SK-N-SH (cell line): ENCODE data around the gene OR2L8. TPM values are rescaled to one million over a fixed set of nuclear protein-coding genes. Genes with fewer than 3 reads are reported as not detected.

Experiments
- CTCF ChIA-PET: fragments of 300-600, 350-600 bp; formaldehyde crosslinking; extraction: SDS; loops from one replicate; lab custom pipeline; 2021; lab: Yijun Ruan, JAX
- POLR2A ChIA-PET: fragments of 350-600 bp; sonication (Branson Sonifier 250); formaldehyde crosslinking; extraction: SDS; loops from one replicate; lab custom pipeline; 2020; ENCODE audit warnings: antibody characterized with exemption, inconsistent platforms; lab: Yijun Ruan, JAX
- DNase-seq: peaks from one replicate; pipeline ENCODE4 v3.0.0; 2012
- H2AFZ ChIP-seq: fragments of 200-600 bp; sonication (generic); 2 replicates; pipeline ENCODE4 v1.8.1; 2016; ENCODE audit warnings: antibody characterized with exemption, mild to moderate bottlenecking, low read depth
- H3F3A ChIP-seq: fragments of 200-600 bp; sonication (generic); replicated peaks from 2 replicates; pipeline ENCODE3; 2016; ENCODE audit warnings: antibody characterized with exemption, mild to moderate bottlenecking; ENCODE audit not compliant: insufficient read depth
- H3K27ac ChIP-seq, 2 experiments: fragments of 200-500 bp in 1 of 2; fragments of 200-600 bp in 1 of 2; sonication (Bioruptor generic) in 1 of 2; sonication (generic), shearing (Covaris generic) in 1 of 2; 2 replicates each; pipeline versions ENCODE4 v1.5.1 to v1.6.1; 2014 to 2016; ENCODE audit warnings: low read depth in 2 of 2, inconsistent platforms in 1 of 2, low read length in 1 of 2, mild to moderate bottlenecking in 1 of 2, mixed read lengths in 1 of 2
- H3K27me3 ChIP-seq: fragments of 200-600 bp; sonication (generic), shearing (Covaris generic); 2 replicates; pipeline ENCODE4 v1.6.1; 2016; ENCODE audit warnings: mixed run types; ENCODE audit not compliant: insufficient read depth
- H3K36me3 ChIP-seq, 2 experiments: fragments of 200-500 bp in 1 of 2; fragments of 200-600 bp in 1 of 2; sonication (Bioruptor generic) in 1 of 2; sonication (generic) in 1 of 2; replicated peaks in 1 of 2; 2 replicates each; pipeline versions ENCODE3 to v1.5.1; 2014 to 2016; ENCODE audit warnings: low read length in 1 of 2, mild to moderate bottlenecking in 1 of 2; ENCODE audit not compliant: insufficient read depth in 2 of 2, control insufficient read depth in 1 of 2
- H3K4me1 ChIP-seq, 2 experiments: fragments of 200-500 bp in 1 of 2; fragments of 200-600 bp in 1 of 2; sonication (Bioruptor generic) in 1 of 2; sonication (generic), shearing (Covaris generic) in 1 of 2; 2 replicates each; pipeline versions ENCODE4 v1.5.1 to v1.6.1; 2014 to 2016; ENCODE audit warnings: low read depth in 1 of 2, low read length in 1 of 2, mixed run types in 1 of 2; ENCODE audit not compliant: insufficient read depth in 2 of 2, control insufficient read depth in 1 of 2
- H3K4me2 ChIP-seq: fragments of 200-600 bp; sonication (generic), shearing (Covaris generic); 2 replicates; pipeline ENCODE4 v1.6.1; 2017; ENCODE audit warnings: mixed run types
- H3K4me3 ChIP-seq, 2 experiments: fragments of 200-500 bp in 1 of 2; fragments of 200-600 bp in 1 of 2; sonication (Bioruptor generic) in 1 of 2; sonication (generic), shearing (Covaris generic) in 1 of 2; 2 replicates each; pipeline versions ENCODE4 v1.5.1 to v1.8.1; 2014 to 2016; ENCODE audit warnings: low read depth in 2 of 2, inconsistent platforms in 1 of 2, low read length in 1 of 2, mild to moderate bottlenecking in 1 of 2, mixed read lengths in 1 of 2, moderate library complexity in 1 of 2
- H3K79me2 ChIP-seq: fragments of 200-600 bp; sonication (generic); 2 replicates; pipeline ENCODE4 v1.8.1; 2017; ENCODE audit warnings: mild to moderate bottlenecking; ENCODE audit not compliant: insufficient read depth
- H3K9ac ChIP-seq: fragments of 200-600 bp; sonication (generic); 2 replicates; pipeline ENCODE4 v1.6.1; 2017; ENCODE audit warnings: mixed run types
- H3K9me2 ChIP-seq: fragments of 200-600 bp; sonication (generic); 2 replicates; pipeline ENCODE4 v1.6.1; 2017; ENCODE audit warnings: mixed run types
- H3K9me3 ChIP-seq: fragments of 200-600 bp; sonication (generic); 2 replicates; pipeline ENCODE4 v1.6.1; 2017; ENCODE audit warnings: mixed run types, mild to moderate bottlenecking, moderate library complexity
- H4K20me1 ChIP-seq: fragments of 200-600 bp; sonication (generic); 2 replicates; pipeline ENCODE4 v1.6.1; 2017; ENCODE audit warnings: mild to moderate bottlenecking, mixed run types; ENCODE audit not compliant: insufficient read depth
- CHD2 ChIP-seq: fragments of 150-350 bp; IDR thresholded peaks from 2 replicates; pipeline ENCODE4 v1.6.1; 2018; ENCODE audit warnings: low read length; ENCODE audit not compliant: partially characterized antibody
- FOXJ3 ChIP-seq: sonication (generic); formaldehyde crosslinking; IDR thresholded peaks from 2 replicates; pipeline ENCODE4 v1.5.1; 2020; ENCODE audit warnings: mild to moderate bottlenecking, missing genetic modification reagents
- MAX ChIP-seq: IDR thresholded peaks from 2 replicates; pipeline ENCODE4 v1.4.0; 2012; ENCODE audit warnings: low read depth
- NFIC ChIP-seq: IDR thresholded peaks from 2 replicates; pipeline ENCODE4 v1.4.0; 2012; ENCODE audit warnings: borderline replicate concordance
- NRF1 ChIP-seq: IDR thresholded peaks from 2 replicates; pipeline ENCODE4 v1.6.1; 2012; ENCODE audit warnings: low read depth, mild to moderate bottlenecking, low read length
- PBX3 ChIP-seq: IDR thresholded peaks from 2 replicates; pipeline ENCODE4; 2012
- POLR2AphosphoS5 ChIP-seq: IDR thresholded peaks from 2 replicates; pipeline ENCODE4 v1.6.1; 2012; ENCODE audit warnings: low read depth, low read length
- RAD21 ChIP-seq: IDR thresholded peaks from 2 replicates; pipeline ENCODE4 v1.6.1; 2012; ENCODE audit warnings: mild to moderate bottlenecking, low read length
- REST ChIP-seq: IDR thresholded peaks from 2 replicates; pipeline ENCODE4 v1.6.1; 2012; ENCODE audit warnings: mild to moderate bottlenecking, low read depth, low read length, moderate library complexity
- RFX5 ChIP-seq: IDR thresholded peaks from 2 replicates; pipeline ENCODE4 v1.6.1; 2012; ENCODE audit warnings: mild to moderate bottlenecking, improper control_type of control experiment, low read length
- SIN3A ChIP-seq: IDR thresholded peaks from 2 replicates; pipeline ENCODE4 v1.6.1; 2012; ENCODE audit warnings: low read depth, mild to moderate bottlenecking, low read length, moderate library complexity, borderline replicate concordance
- USF2 ChIP-seq: fragments of 150-350 bp; IDR thresholded peaks from 2 replicates; pipeline ENCODE4 v1.6.1; 2017; ENCODE audit warnings: antibody characterized with exemption, low read length, low read depth, borderline replicate concordance
- YY1 ChIP-seq: IDR thresholded peaks from 2 replicates; pipeline ENCODE4 v1.4.0; 2012; ENCODE audit warnings: low read depth, mild to moderate bottlenecking
- WGBS: methylation state at CpG from one replicate; pipeline ENCODE4 v1.1.6; 2017; ENCODE audit warnings: low lambda C conversion rate; 5-methylcytosine and 5-hydroxymethylcytosine counted together
- polyA plus RNA-seq, 3 experiments: library from polyadenylated mRNA; depleted of rRNA; stranded (reverse); fragments of >200 nt; gene quantifications; 2 replicates each; pipeline ENCODE4 v1.2.3, GENCODE V29; 2012
- TF ChIP-seq, protein P1 (sequence below): IDR thresholded peaks from 2 replicates; pipeline ENCODE4 v1.4.0; 2012; ENCODE audit warnings: low read depth, borderline replicate concordance
- TF ChIP-seq, protein P2 (sequence below): fragments of 200-600 bp; sonication (generic); IDR thresholded peaks from 2 replicates; pipeline ENCODE4 v1.6.1; 2017; ENCODE audit warnings: antibody characterized with exemption, mild to moderate bottlenecking, moderate library complexity

The OR2L8 gene
- polyA plus RNA-seq, 1 of the 3 experiments (the other 2 are of a cell fraction): not detected

DNA sequence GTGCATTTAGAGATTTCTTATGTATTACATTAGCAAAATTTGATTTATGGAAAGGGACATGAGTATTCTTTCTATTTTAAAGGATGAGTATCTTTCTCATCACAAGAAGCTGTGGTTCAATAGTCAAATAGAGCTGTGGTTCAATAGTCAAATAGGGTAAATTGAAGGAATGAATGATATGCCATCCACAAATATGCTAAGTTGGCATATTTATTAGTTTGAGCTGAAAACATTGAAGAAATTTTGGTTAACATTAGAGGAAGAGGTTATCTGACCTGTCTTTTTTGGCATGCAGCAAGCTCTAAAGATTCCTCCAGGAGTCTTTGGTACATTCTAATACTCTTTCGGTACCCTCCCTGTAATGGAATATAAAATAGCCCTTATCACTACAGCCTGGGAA is 4.8 kb downstream of the OR2L8 start:
- no peak for DNase-seq
- Histone ChIP-seq H3K27me3 (no peaks in the 10 kb centered on the region), H3K79me2 (no peaks in the 10 kb centered on the region), H3K4me1 (no peaks in the 10 kb centered on the region), H3K9ac (no peak overlapping the region), H3K27ac (no peak overlapping the region), H3K4me3 (no peak overlapping the region), H3K9me3 (no peaks in the 10 kb centered on the region), H3K9me2 (no peaks in the 10 kb centered on the region), H4K20me1 (no peaks in the 10 kb centered on the region), H3K36me3 (no peaks in the 10 kb centered on the region), H3K4me2 (no peak overlapping the region), H3F3A (no peaks in the 10 kb centered on the region), H2AFZ (no peak overlapping the region)
- TF ChIP-seq RFX5 (no peak), POLR2AphosphoS5 (no peak), YY1 (no peak), CHD2 (no peak), REST (no peak), RAD21 (no peak), NFIC (no peak), NRF1 (no peak), USF2 (no peak), MAX (no peak), PBX3 (no peak), SIN3A (no peak), FOXJ3 (no peak)
- TF ChIP-seq, protein P1, sequence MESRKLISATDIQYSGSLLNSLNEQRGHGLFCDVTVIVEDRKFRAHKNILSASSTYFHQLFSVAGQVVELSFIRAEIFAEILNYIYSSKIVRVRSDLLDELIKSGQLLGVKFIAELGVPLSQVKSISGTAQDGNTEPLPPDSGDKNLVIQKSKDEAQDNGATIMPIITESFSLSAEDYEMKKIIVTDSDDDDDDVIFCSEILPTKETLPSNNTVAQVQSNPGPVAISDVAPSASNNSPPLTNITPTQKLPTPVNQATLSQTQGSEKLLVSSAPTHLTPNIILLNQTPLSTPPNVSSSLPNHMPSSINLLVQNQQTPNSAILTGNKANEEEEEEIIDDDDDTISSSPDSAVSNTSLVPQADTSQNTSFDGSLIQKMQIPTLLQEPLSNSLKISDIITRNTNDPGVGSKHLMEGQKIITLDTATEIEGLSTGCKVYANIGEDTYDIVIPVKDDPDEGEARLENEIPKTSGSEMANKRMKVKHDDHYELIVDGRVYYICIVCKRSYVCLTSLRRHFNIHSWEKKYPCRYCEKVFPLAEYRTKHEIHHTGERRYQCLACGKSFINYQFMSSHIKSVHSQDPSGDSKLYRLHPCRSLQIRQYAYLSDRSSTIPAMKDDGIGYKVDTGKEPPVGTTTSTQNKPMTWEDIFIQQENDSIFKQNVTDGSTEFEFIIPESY: no peak
- TF ChIP-seq, protein P2, sequence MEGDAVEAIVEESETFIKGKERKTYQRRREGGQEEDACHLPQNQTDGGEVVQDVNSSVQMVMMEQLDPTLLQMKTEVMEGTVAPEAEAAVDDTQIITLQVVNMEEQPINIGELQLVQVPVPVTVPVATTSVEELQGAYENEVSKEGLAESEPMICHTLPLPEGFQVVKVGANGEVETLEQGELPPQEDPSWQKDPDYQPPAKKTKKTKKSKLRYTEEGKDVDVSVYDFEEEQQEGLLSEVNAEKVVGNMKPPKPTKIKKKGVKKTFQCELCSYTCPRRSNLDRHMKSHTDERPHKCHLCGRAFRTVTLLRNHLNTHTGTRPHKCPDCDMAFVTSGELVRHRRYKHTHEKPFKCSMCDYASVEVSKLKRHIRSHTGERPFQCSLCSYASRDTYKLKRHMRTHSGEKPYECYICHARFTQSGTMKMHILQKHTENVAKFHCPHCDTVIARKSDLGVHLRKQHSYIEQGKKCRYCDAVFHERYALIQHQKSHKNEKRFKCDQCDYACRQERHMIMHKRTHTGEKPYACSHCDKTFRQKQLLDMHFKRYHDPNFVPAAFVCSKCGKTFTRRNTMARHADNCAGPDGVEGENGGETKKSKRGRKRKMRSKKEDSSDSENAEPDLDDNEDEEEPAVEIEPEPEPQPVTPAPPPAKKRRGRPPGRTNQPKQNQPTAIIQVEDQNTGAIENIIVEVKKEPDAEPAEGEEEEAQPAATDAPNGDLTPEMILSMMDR: no peak
- 22% methylated on average over 1 of the region's 1 CpG for WGBS
- ChIA-PET POLR2A (no interaction called here), CTCF (interaction anchor here (1.0 kb wide), 1 partner anchor 16 kb away, joined by 3 read pairs; no protein-coding TSS in a partner anchor)
